HepG2 (cell line): ENCODE results near the gene PELI3.

ENCODE experiments used
- ERF ChIP-seq: IDR thresholded peaks from 2 replicates; pipeline ENCODE4 v1.6.1; 2018; ENCODE audit warnings: missing biosample characterization, missing genetic modification reagents
- MBD4 ChIP-seq: IDR thresholded peaks from 2 replicates; pipeline ENCODE4 v1.6.1; 2012; ENCODE audit warnings: low read length, inconsistent platforms, borderline replicate concordance
- ZSCAN25 ChIP-seq: sonication (generic); formaldehyde crosslinking; IDR thresholded peaks from 2 replicates; pipeline ENCODE4 v1.8.0; 2022; ENCODE audit warnings: mild to moderate bottlenecking, missing genetic modification reagents
- TF ChIP-seq, protein P1 (sequence below): sonication (generic); formaldehyde crosslinking; IDR thresholded peaks from 2 replicates; pipeline ENCODE4 v1.4.0; 2020; ENCODE audit warnings: missing genetic modification reagents, borderline replicate concordance

DNA sequence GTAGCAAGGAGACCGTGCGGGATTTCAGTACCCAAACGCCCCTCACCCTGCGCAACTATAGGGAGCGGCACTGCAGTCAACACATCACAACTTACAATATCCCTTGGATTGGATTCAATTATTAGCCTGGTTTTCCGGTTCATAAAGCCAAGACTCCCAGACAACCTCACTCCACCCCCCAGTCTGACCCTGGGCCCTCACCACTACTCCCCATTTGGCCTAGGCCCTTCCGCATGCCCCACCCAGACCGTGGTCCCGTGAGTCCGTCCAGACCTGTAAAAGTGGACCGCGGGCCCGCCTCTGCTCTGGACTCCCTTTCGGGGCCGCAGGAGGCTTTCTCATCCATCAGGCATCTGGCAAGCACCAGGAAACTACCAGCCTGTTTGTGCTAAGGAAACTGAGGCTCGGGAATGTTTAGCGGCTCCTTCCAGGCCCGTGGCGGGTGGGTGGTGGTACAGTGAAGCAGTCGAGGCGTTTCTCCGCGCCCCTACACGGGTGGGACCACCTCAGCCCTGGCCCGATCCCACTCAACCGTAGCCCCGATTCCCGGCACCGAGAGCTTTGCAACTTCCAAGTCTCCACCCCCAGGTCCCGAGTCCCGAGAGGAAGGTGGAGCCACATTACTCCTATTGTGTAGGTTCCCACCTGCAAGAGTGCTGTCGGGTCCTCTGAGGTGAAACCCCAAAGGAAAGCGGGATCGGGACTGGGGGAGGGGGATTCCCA is 12.8 kb downstream of the PELI3 start:
- TF ChIP-seq, protein P1, sequence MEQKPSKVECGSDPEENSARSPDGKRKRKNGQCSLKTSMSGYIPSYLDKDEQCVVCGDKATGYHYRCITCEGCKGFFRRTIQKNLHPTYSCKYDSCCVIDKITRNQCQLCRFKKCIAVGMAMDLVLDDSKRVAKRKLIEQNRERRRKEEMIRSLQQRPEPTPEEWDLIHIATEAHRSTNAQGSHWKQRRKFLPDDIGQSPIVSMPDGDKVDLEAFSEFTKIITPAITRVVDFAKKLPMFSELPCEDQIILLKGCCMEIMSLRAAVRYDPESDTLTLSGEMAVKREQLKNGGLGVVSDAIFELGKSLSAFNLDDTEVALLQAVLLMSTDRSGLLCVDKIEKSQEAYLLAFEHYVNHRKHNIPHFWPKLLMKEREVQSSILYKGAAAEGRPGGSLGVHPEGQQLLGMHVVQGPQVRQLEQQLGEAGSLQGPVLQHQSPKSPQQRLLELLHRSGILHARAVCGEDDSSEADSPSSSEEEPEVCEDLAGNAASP (CRISPR knock-in tag), result no peak
- TF ChIP-seq MBD4 (no peak), ERF (CRISPR knock-in tag) (no peak), ZSCAN25 (CRISPR knock-in tag) (no peak)
